ENCODE data around the gene DNAH3. TPM values are rescaled to one million over a fixed set of nuclear protein-coding genes. Genes with fewer than 3 reads are reported as not detected.
"Not testable (repeated sequence)": the region's sequence is repeated elsewhere in the genome, so short reads cannot be mapped to it uniquely, and the experiment has no call there.

The DNAH3 gene
- total RNA-seq, 2 donors from 2014 or later: 4.8 to 4.9 TPM

GRCh38 chr16:21153124-21153729, 2.6 kb upstream of the DNAH3 start:
- intact Hi-C loops (cut with DNase I, micrococcal nuclease): loop anchor here in 1 of 2 donors (10.0 kb wide), 1 partner anchor 152 kb away; no protein-coding TSS in a partner anchor

GRCh38 chr16:21152160-21153030, 1.7 kb upstream of the DNAH3 start:
- intact Hi-C loops (cut with DNase I, micrococcal nuclease): loop anchor here in 1 of 2 donors (10.0 kb wide), 1 partner anchor 152 kb away; no protein-coding TSS in a partner anchor
- not testable (repeated sequence) for ATAC-seq, DNase-seq

More at GRCh38 chr16:21153124-21153729, 2.6 kb upstream of the DNAH3 start:
- DNase-seq, ATAC-seq: not testable (repeated sequence)

- DNase-seq: no peak
- no peak for ATAC-seq
- intact Hi-C loops (cut with DNase I, micrococcal nuclease): no loop called here
These were observed 4.9 kb downstream of the DNAH3 start for GRCh38 chr16:21145738-21146137.

GRCh38 chr16:21134053-21134452, 16.6 kb downstream of the DNAH3 start:
- intact Hi-C loops (cut with DNase I, micrococcal nuclease): no loop called here
- DNase-seq (no peak), ATAC-seq (no peak)

GRCh38 chr16:21130811-21131210, 19.8 kb downstream of the DNAH3 start:
- ATAC-seq: no peak

GRCh38 chr16:21128991-21129390, 21.7 kb downstream of the DNAH3 start:
- no peak for ATAC-seq
- intact Hi-C loops (cut with DNase I, micrococcal nuclease): no loop called here
- DNase-seq: no peak

More at GRCh38 chr16:21130811-21131210, 19.8 kb downstream of the DNAH3 start:
- DNase-seq: no peak
- intact Hi-C loops (cut with DNase I, micrococcal nuclease): no loop called here

- intact Hi-C loops (cut with DNase I, micrococcal nuclease): no loop called here
- no peak for DNase-seq
- ATAC-seq: no peak
These were observed 24.1 kb downstream of the DNAH3 start for GRCh38 chr16:21126518-21126917.

GRCh38 chr16:21125191-21125590, 25.5 kb downstream of the DNAH3 start:
- DNase-seq: no peak
- intact Hi-C loops (cut with DNase I, micrococcal nuclease): no loop called here
- no peak for ATAC-seq

GRCh38 chr16:21120976-21121520, 29.6 kb downstream of the DNAH3 start:
- peak; percentile 50 for ATAC-seq
- no peak for DNase-seq

GRCh38 chr16:21117567-21117966, 33.1 kb downstream of the DNAH3 start:
- DNase-seq: no peak
- intact Hi-C loops (cut with DNase I, micrococcal nuclease): no loop called here
- no peak for ATAC-seq

More at GRCh38 chr16:21120976-21121520, 29.6 kb downstream of the DNAH3 start:
- intact Hi-C loops (cut with DNase I, micrococcal nuclease): no loop called here

GRCh38 chr16:21116148-21116693, 34.4 kb downstream of the DNAH3 start:
- intact Hi-C loops (cut with DNase I, micrococcal nuclease): no loop called here
- ATAC-seq: no peak

GRCh38 chr16:21115551-21115950, 35.1 kb downstream of the DNAH3 start:
- ATAC-seq; intact Hi-C loops (cut with DNase I, micrococcal nuclease); DNase-seq: not testable (repeated sequence)

More at GRCh38 chr16:21116148-21116693, 34.4 kb downstream of the DNAH3 start:
- DNase-seq: no peak

GRCh38 chr16:21103941-21104860, 46.4 kb downstream of the DNAH3 start:
- ATAC-seq (no peak), DNase-seq (no peak)
- intact Hi-C loops (cut with DNase I, micrococcal nuclease): no loop called here

GRCh38 chr16:21101631-21102420, 48.8 kb downstream of the DNAH3 start:
- ATAC-seq (peak; percentile 42), DNase-seq (peak in 1 of 2 donors; percentile 16)

GRCh38 chr16:21100447-21100846, 50.2 kb downstream of the DNAH3 start:
- intact Hi-C loops (cut with DNase I, micrococcal nuclease): no loop called here
- no peak for ATAC-seq
- no peak for DNase-seq

More at GRCh38 chr16:21101631-21102420, 48.8 kb downstream of the DNAH3 start:
- intact Hi-C loops (cut with DNase I, micrococcal nuclease): no loop called here

- intact Hi-C loops (cut with DNase I, micrococcal nuclease): no loop called here
- no peak for ATAC-seq
- no peak for DNase-seq
These were observed 53.5 kb downstream of the DNAH3 start for GRCh38 chr16:21097151-21097550.

- intact Hi-C loops (cut with DNase I, micrococcal nuclease): not testable (repeated sequence)
These were observed 55.9 kb downstream of the DNAH3 start for GRCh38 chr16:21094719-21095118.

More at GRCh38 chr16:21094719-21095118, 55.9 kb downstream of the DNAH3 start:
- ATAC-seq, DNase-seq: not testable (repeated sequence)
